ENCODE measurements around the gene B4GALT4.
"Not testable (repeated sequence)": the region's sequence is repeated elsewhere in the genome, so short reads cannot be mapped to it uniquely, and the experiment has no call there.

Gene B4GALT4

GRCh38 chr3:119240591-119241434 lies at the start of gene B4GALT4:
B4GALT4 (minus strand) TSS chr3:119240878; CDS start chr3:119230099, 10,779 bp downstream.
- peak; percentile 87 for DNase-seq
- in situ Hi-C loops (cut with HindIII; ENCODE audit: low pct_ligation_motif_present, low pct_unique_long_range_greater_than_20kb, low sequenced_read_pairs): no loop called here

- in situ Hi-C loops (cut with HindIII; ENCODE audit: low pct_ligation_motif_present, low pct_unique_long_range_greater_than_20kb, low sequenced_read_pairs): no loop called here
- DNase-seq: no peak
Measured at GRCh38 chr3:119289404-119289770, 48.7 kb upstream of the B4GALT4 start.

- in situ Hi-C loops (cut with HindIII; ENCODE audit: low pct_ligation_motif_present, low pct_unique_long_range_greater_than_20kb, low sequenced_read_pairs): no loop called here
Measured at GRCh38 chr3:119288669-119289403, 48.2 kb upstream of the B4GALT4 start.

GRCh38 chr3:119279584-119280243 lies 39.0 kb upstream of the B4GALT4 start:
- DNase-seq: no peak
- in situ Hi-C loops (cut with HindIII; ENCODE audit: low pct_ligation_motif_present, low pct_unique_long_range_greater_than_20kb, low sequenced_read_pairs): no loop called here

More at GRCh38 chr3:119288669-119289403, 48.2 kb upstream of the B4GALT4 start:
- DNase-seq: no peak

GRCh38 chr3:119279101-119279554 lies 38.5 kb upstream of the B4GALT4 start:
- no peak for DNase-seq
- in situ Hi-C loops (cut with HindIII; ENCODE audit: low pct_ligation_motif_present, low pct_unique_long_range_greater_than_20kb, low sequenced_read_pairs): no loop called here

GRCh38 chr3:119276680-119277079 lies 36.0 kb upstream of the B4GALT4 start:
- in situ Hi-C loops (cut with HindIII; ENCODE audit: low pct_ligation_motif_present, low pct_unique_long_range_greater_than_20kb, low sequenced_read_pairs): no loop called here
- no peak for DNase-seq

GRCh38 chr3:119270212-119270611 lies 29.5 kb upstream of the B4GALT4 start:
- in situ Hi-C loops (cut with HindIII; ENCODE audit: low pct_ligation_motif_present, low pct_unique_long_range_greater_than_20kb, low sequenced_read_pairs); DNase-seq: not testable (repeated sequence)

GRCh38 chr3:119261055-119261454 lies 20.4 kb upstream of the B4GALT4 start:
- no peak for DNase-seq
- in situ Hi-C loops (cut with HindIII; ENCODE audit: low pct_ligation_motif_present, low pct_unique_long_range_greater_than_20kb, low sequenced_read_pairs): no loop called here

- in situ Hi-C loops (cut with HindIII; ENCODE audit: low pct_ligation_motif_present, low pct_unique_long_range_greater_than_20kb, low sequenced_read_pairs): no loop called here
- no peak for DNase-seq
Measured at GRCh38 chr3:119259821-119260220, 19.1 kb upstream of the B4GALT4 start.

GRCh38 chr3:119258915-119259314 lies 18.2 kb upstream of the B4GALT4 start:
- no peak for DNase-seq
- in situ Hi-C loops (cut with HindIII; ENCODE audit: low pct_ligation_motif_present, low pct_unique_long_range_greater_than_20kb, low sequenced_read_pairs): no loop called here

GRCh38 chr3:119257654-119258410 lies 17.2 kb upstream of the B4GALT4 start:
- no peak for DNase-seq
- in situ Hi-C loops (cut with HindIII; ENCODE audit: low pct_ligation_motif_present, low pct_unique_long_range_greater_than_20kb, low sequenced_read_pairs): no loop called here

GRCh38 chr3:119257111-119257510 lies 16.4 kb upstream of the B4GALT4 start:
- in situ Hi-C loops (cut with HindIII; ENCODE audit: low pct_ligation_motif_present, low pct_unique_long_range_greater_than_20kb, low sequenced_read_pairs): no loop called here
- DNase-seq: no peak

- no peak for DNase-seq
- in situ Hi-C loops (cut with HindIII; ENCODE audit: low pct_ligation_motif_present, low pct_unique_long_range_greater_than_20kb, low sequenced_read_pairs): no loop called here
Measured at GRCh38 chr3:119255214-119255613, 14.5 kb upstream of the B4GALT4 start.

- DNase-seq: no peak
- in situ Hi-C loops (cut with HindIII; ENCODE audit: low pct_ligation_motif_present, low pct_unique_long_range_greater_than_20kb, low sequenced_read_pairs): no loop called here
Measured at GRCh38 chr3:119245778-119246177, 5.1 kb upstream of the B4GALT4 start.

GRCh38 chr3:119243712-119244111 lies 3.0 kb upstream of the B4GALT4 start:
- in situ Hi-C loops (cut with HindIII; ENCODE audit: low pct_ligation_motif_present, low pct_unique_long_range_greater_than_20kb, low sequenced_read_pairs): no loop called here
- DNase-seq: no peak

- DNase-seq; in situ Hi-C loops (cut with HindIII; ENCODE audit: low pct_ligation_motif_present, low pct_unique_long_range_greater_than_20kb, low sequenced_read_pairs): not testable (repeated sequence)
Measured at GRCh38 chr3:119243058-119243529, 2.4 kb upstream of the B4GALT4 start.

- in situ Hi-C loops (cut with HindIII; ENCODE audit: low pct_ligation_motif_present, low pct_unique_long_range_greater_than_20kb, low sequenced_read_pairs); DNase-seq: not testable (repeated sequence)
Measured at GRCh38 chr3:119242387-119243057, 1.8 kb upstream of the B4GALT4 start.

- in situ Hi-C loops (cut with HindIII; ENCODE audit: low pct_ligation_motif_present, low pct_unique_long_range_greater_than_20kb, low sequenced_read_pairs): no loop called here
- DNase-seq: peak; percentile 10
Measured at GRCh38 chr3:119240101-119240590, 532 bp downstream of the B4GALT4 start.
